Heart left ventricle (tissue), 13 donors: ENCODE measurements around the gene KRTAP10-4.

ENCODE experiments used
- POLR2A ChIP-seq, 2 donors: fragments of 450-650 bp; IDR thresholded peaks; one replicate each; pipeline ENCODE4 v1.6.1; 2017; ENCODE audit warnings: antibody characterized with exemption in 2 of 2, mild to moderate bottlenecking in 2 of 2, moderate library complexity in 2 of 2
- TF ChIP-seq, protein P1 (sequence below), 12 donors: fragments of 200-600 bp; sonication (generic) in 4 of 12; IDR thresholded peaks; one replicate each; pipeline versions ENCODE4 v1.5.0 to v1.8.0; 2018 to 2022; ENCODE audit warnings: antibody characterized with exemption in 12 of 12, mild to moderate bottlenecking in 5 of 12
- donor health status: ischemic (EF 13 %, LVEDD 7.1; RV severe dilation, severe dysfunction).
- donor health status: DM: no; HTN: yes; CAD: no.
- donor health status: DM: no; HTN: no; CAD: no.
- donor health status: ischemic (EF 25% LVEDD 6.9; RV normal size, moderate dysfunction).
- donor health status: ischemic (EF 25% LVEDD 5.7; RV mildly dilated, moderate dysfunction).
- donor health status: ischemic (EF 35%, LVEDD 5.7; RV mildly dilated, moderate dysfunction).
- donor health status: nonischemic (EF 11% LVEDD 7.7; RV severe dilation, severe dysfunction).
- donor health status: DM: yes; HTN: yes; CAD: no.
- donor health status: PGD.
- donor health status: ischemic (EF 29% LVEDD 5.4; RV normal size, mild dysfunction).
- donor health status: nonischemic (EF 23%, LVEDD 6.1; RV moderate dilation, normal function).

DNA sequence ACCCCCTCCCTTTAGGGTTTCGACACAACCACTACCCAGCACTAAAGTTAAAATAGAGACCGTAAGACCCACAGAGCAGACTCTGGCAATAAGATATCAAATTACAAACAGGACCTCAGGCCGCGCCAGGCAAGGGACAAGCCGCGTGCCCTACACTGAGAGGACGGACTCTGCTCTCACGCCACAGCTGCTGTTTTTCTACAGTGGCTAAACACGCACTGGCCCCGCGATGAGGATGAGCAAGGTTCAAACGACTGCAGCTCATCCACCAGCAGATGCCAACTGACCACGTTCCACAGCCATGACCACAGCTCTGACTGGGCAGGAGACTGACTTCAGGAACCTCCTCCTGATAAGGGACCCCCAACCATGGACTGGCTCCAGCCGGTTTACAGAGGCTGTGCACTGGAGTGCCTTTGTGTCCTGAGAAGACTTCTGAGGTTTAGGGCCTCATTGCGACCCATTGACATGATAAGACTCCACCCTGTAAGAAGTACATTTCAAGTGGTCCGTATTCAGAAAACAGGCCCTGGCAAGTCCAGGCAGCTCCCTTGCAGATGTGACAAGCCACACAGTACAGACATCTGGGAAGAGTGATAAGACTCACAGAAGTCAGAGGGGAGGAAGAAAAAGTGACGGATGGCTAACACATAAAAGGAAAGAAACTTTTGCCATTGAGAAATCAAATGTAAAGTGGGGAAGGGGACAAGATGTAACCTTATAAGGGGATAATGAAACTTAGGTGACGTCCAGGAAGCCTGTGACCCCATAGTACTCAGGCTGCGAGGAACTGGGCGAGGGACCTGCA is 20.3 kb downstream of the KRTAP10-4 start:
- TF ChIP-seq, protein P1, sequence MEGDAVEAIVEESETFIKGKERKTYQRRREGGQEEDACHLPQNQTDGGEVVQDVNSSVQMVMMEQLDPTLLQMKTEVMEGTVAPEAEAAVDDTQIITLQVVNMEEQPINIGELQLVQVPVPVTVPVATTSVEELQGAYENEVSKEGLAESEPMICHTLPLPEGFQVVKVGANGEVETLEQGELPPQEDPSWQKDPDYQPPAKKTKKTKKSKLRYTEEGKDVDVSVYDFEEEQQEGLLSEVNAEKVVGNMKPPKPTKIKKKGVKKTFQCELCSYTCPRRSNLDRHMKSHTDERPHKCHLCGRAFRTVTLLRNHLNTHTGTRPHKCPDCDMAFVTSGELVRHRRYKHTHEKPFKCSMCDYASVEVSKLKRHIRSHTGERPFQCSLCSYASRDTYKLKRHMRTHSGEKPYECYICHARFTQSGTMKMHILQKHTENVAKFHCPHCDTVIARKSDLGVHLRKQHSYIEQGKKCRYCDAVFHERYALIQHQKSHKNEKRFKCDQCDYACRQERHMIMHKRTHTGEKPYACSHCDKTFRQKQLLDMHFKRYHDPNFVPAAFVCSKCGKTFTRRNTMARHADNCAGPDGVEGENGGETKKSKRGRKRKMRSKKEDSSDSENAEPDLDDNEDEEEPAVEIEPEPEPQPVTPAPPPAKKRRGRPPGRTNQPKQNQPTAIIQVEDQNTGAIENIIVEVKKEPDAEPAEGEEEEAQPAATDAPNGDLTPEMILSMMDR (IDR thresholded peaks at IDR 0.05) = no peak
- no peak for TF ChIP-seq POLR2A (IDR thresholded peaks at IDR 0.05)
